ENCODE results near the gene CHRNA4. TPM values are rescaled to one million over a fixed set of nuclear protein-coding genes. Genes with fewer than 3 reads are reported as not detected.

The CHRNA4 gene
- polyA plus RNA-seq, 1 donor (not counting 4 experiments of a cell fraction or from before 2014, with no cell fraction given), result not detected

DNA sequence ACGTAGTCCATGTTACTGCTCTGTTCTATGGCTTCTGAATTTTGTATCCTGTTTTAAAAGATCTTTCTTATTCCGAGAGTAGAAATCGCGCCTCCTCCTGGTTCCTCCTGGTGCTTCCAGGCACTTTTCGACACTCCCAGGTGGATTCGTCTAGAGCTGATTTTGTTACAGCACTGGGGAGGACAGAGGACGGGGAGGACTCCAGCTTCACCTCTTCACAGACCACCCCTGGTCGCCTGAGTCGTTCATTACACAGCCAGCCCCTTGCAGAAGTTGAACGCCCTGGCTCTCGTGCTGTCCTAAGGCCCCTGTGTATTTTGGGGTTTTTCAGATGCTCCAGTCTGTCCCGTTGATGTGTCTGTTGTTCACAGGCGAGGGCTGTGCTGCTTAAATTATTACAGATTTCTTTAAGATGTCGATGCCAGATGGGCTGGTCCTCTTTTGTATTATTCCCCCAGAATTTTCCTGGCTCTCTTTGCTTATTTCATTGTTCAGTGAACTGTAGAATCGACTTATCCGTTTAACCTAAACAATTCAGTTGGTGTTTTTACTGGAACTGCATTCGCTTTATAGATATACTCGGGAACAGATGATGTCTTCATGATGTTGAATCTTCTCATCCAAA is 37.7 kb downstream of the CHRNA4 start:
- no peaks in the 10 kb centered on the region for H3K9me3 ChIP-seq (ENCODE audit: control insufficient read depth, low read depth, low read length)
- dilution Hi-C loops (cut with MboI; ENCODE audit: extremely low pct_ligation_motif_present, low sequenced_read_pairs), result no loop called here
- no peaks in the 10 kb centered on the region for H3K79me2 ChIP-seq (ENCODE audit: control insufficient read depth, insufficient read depth, low read length)
- FAIRE-seq (no peak), DNase-seq (ENCODE audit: low read depth, low spot score) (no peak)
- no peaks in the 10 kb centered on the region for H4K20me1 ChIP-seq (ENCODE audit: control insufficient read depth, extremely low read depth, insufficient read depth, low read length)
- no peaks in the 10 kb centered on the region for H3K36me3 ChIP-seq (ENCODE audit: control insufficient read depth in 2 of 2, extremely low read depth in 1 of 2, insufficient read depth in 2 of 2, low read length in 2 of 2)
- no peak overlapping the region for H2AFZ ChIP-seq (ENCODE audit: control insufficient read depth, low read length)
- H3K27me3 ChIP-seq (ENCODE audit: control insufficient read depth, extremely low read depth, insufficient read depth, low read length), result peaks cover 22% of the 10 kb centered on the region
- H3K9ac ChIP-seq (ENCODE audit: control insufficient read depth, extremely low read depth, insufficient read depth, low read length), result no peak overlapping the region
- H3K4me1 ChIP-seq (ENCODE audit: control insufficient read depth, extremely low read depth, insufficient read depth, low read length), result no peaks in the 10 kb centered on the region
- TF ChIP-seq EZH2 (IDR thresholded peaks at IDR 0.05; ENCODE audit: low read length) (no peak), CTCF (optimal IDR thresholded peaks at IDR 0.05 in 1 of 3, IDR thresholded peaks at IDR 0.05 in 1 of 3, conservative IDR thresholded peaks at IDR 0.05 in 1 of 3; ENCODE audit: extremely low read depth in 1 of 3, insufficient read depth in 2 of 3, low read length in 3 of 3) (no peak)
- no peaks in the 10 kb centered on the region for H3K9me1 ChIP-seq (ENCODE audit: control insufficient read depth, extremely low read depth, insufficient read depth, low read length)
- no peak overlapping the region for H3K4me3 ChIP-seq (ENCODE audit: control insufficient read depth in 2 of 3, extremely low read depth in 1 of 3, insufficient read depth in 2 of 3, low read depth in 1 of 3, low read length in 3 of 3)
- no peak overlapping the region for H3K4me2 ChIP-seq (ENCODE audit: control insufficient read depth, extremely low read depth, insufficient read depth, low read depth, low read length)
- H3K27ac ChIP-seq (ENCODE audit: control insufficient read depth, insufficient read depth, low read length), result no peak overlapping the region

DNA sequence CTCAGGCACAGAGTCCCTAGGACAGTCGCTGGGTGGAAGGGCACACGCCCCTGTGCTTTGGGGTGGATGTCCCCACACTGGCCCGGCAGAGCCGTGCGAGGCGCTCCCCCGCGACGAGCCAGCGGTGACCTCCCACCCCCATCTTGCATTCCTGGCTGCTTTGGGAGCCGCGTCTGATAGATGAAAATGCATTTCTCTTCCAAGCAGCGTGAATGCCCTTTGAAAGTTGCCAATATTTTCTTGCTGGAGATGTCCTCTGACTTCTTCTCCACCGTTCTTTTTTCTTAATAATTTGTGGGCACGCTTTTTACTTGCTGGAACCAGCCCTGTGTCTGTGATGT is 38.2 kb downstream of the CHRNA4 start:
- DNase-seq (ENCODE audit: low read depth, low spot score) (no peak), FAIRE-seq (no peak)
- Histone ChIP-seq H3K9me3 (ENCODE audit: control insufficient read depth, low read depth, low read length) (no peaks in the 10 kb centered on the region), H3K4me1 (ENCODE audit: control insufficient read depth, extremely low read depth, insufficient read depth, low read length) (no peaks in the 10 kb centered on the region), H3K27me3 (ENCODE audit: control insufficient read depth, extremely low read depth, insufficient read depth, low read length) (peaks cover 22% of the 10 kb centered on the region), H3K9ac (ENCODE audit: control insufficient read depth, extremely low read depth, insufficient read depth, low read length) (no peak overlapping the region), H3K4me2 (ENCODE audit: control insufficient read depth, extremely low read depth, insufficient read depth, low read depth, low read length) (no peak overlapping the region), H3K36me3 (ENCODE audit: control insufficient read depth in 2 of 2, extremely low read depth in 1 of 2, insufficient read depth in 2 of 2, low read length in 2 of 2) (no peaks in the 10 kb centered on the region), H3K79me2 (ENCODE audit: control insufficient read depth, insufficient read depth, low read length) (no peaks in the 10 kb centered on the region), H4K20me1 (ENCODE audit: control insufficient read depth, extremely low read depth, insufficient read depth, low read length) (no peaks in the 10 kb centered on the region), H3K9me1 (ENCODE audit: control insufficient read depth, extremely low read depth, insufficient read depth, low read length) (no peaks in the 10 kb centered on the region), H3K27ac (ENCODE audit: control insufficient read depth, insufficient read depth, low read length) (no peak overlapping the region), H3K4me3 (ENCODE audit: control insufficient read depth in 2 of 3, extremely low read depth in 1 of 3, insufficient read depth in 2 of 3, low read depth in 1 of 3, low read length in 3 of 3) (no peak overlapping the region), H2AFZ (ENCODE audit: control insufficient read depth, low read length) (no peak overlapping the region)
- dilution Hi-C loops (cut with MboI; ENCODE audit: extremely low pct_ligation_motif_present, low sequenced_read_pairs), result no loop called here
- TF ChIP-seq EZH2 (IDR thresholded peaks at IDR 0.05; ENCODE audit: low read length) (no peak), CTCF (optimal IDR thresholded peaks at IDR 0.05 in 1 of 3, IDR thresholded peaks at IDR 0.05 in 1 of 3, conservative IDR thresholded peaks at IDR 0.05 in 1 of 3; ENCODE audit: extremely low read depth in 1 of 3, insufficient read depth in 2 of 3, low read length in 3 of 3) (no peak)
